Stomach (tissue), 9 donors: ENCODE results near the gene ANKRD52. TPM values are rescaled to one million over a fixed set of nuclear protein-coding genes. Genes with fewer than 3 reads are reported as not detected.

Experiments used
- DNase-seq, 2 donors: peaks; one replicate each; pipeline versions ENCODE4 v3.0.0 to v3.0.0-alpha.2; 2013 to 2019
- H3K27ac ChIP-seq, 5 donors: fragments of 200-600 bp in 4 of 5; sonication (generic) in 4 of 5; one replicate each; pipeline ENCODE4 v1.5.1; 2013 to 2019; ENCODE audit warnings: mild to moderate bottlenecking in 1 of 5, moderate library complexity in 1 of 5
- H3K27me3 ChIP-seq, 3 donors: fragments of 200-600 bp; sonication (generic); one replicate each; pipeline ENCODE4 v1.5.1; 2017 to 2019; ENCODE audit warnings: mixed run types in 1 of 3
- H3K36me3 ChIP-seq, 4 donors: fragments of 200-600 bp; sonication (generic); 1 replicate in 3 of 4; 2 replicates in 1 of 4; pipeline ENCODE4 v1.5.1; 2016 to 2019
- H3K4me1 ChIP-seq, 4 donors: fragments of 200-600 bp; sonication (generic); one replicate each; pipeline ENCODE4 v1.5.1; 2016 to 2019
- H3K4me3 ChIP-seq, 4 donors: fragments of 200-600 bp; sonication (generic) in 3 of 4; one replicate each; pipeline ENCODE4 v1.5.1; 2016 to 2019; ENCODE audit warnings: mild to moderate bottlenecking in 1 of 4
- H3K9me3 ChIP-seq, 4 donors: fragments of 200-600 bp; sonication (generic); one replicate each; pipeline ENCODE4 v1.5.1; 2016 to 2019
- EP300 ChIP-seq: sonication (generic); formaldehyde crosslinking; IDR thresholded peaks from one replicate; pipeline ENCODE4 v1.6.1; 2017; ENCODE audit warnings: antibody characterized with exemption
- POLR2A ChIP-seq, 4 donors: fragments of 450-650 bp; IDR thresholded peaks; one replicate each; pipeline ENCODE4 v1.6.1; 2016; ENCODE audit warnings: antibody characterized with exemption in 4 of 4, control low read depth in 2 of 4, mild to moderate bottlenecking in 1 of 4, moderate library complexity in 1 of 4
- POLR2AphosphoS5 ChIP-seq, 3 donors: sonication (generic); formaldehyde crosslinking; IDR thresholded peaks; one replicate each; pipeline ENCODE4 v1.6.1; 2016; ENCODE audit warnings: antibody characterized with exemption in 3 of 3
- WGBS, 5 donors: extraction: QIAGEN DNeasy Blood & Tissue Kit in 3 of 5; methylation state at CpG; one replicate each; pipeline versions ENCODE4 v1.1.5 to v1.1.7; 2013 to 2018; 5-methylcytosine and 5-hydroxymethylcytosine counted together
- intact Hi-C: fragments of 100-400 bp; cut with DNase I; formaldehyde crosslinking; loops from one replicate; pipeline ENCODE4 v1.15.1; 2023; ENCODE audit warnings: low total_unique reads
- polyA plus RNA-seq, 3 donors: library from polyadenylated mRNA; stranded (reverse); fragments of 200-250 nt; gene quantifications; one replicate each; pipeline ENCODE4 v1.2.3, GENCODE V29; 2013
- total RNA-seq, 5 donors: library from RNA; depleted of rRNA; stranded (reverse); fragments of >200 nt; gene quantifications; one replicate each; pipeline versions ENCODE4 v1.1.0 to v1.2.3, GENCODE V29; 2014 to 2016
- TF ChIP-seq, protein P1 (sequence below), 7 experiments: fragments of 450-650 bp in 4 of 7; fragments of 200-600 bp in 3 of 7; sonication (generic) in 3 of 7; IDR thresholded peaks; one replicate each; pipeline ENCODE4 v1.5.1; 2016 to 2019; ENCODE audit warnings: antibody characterized with exemption in 7 of 7, control low read depth in 2 of 7, mild to moderate bottlenecking in 1 of 7
- donor health status: healthy with polysubstance abuse.
- donor health status: Bipolar disorder and iron deficiency.
- donor health status: healthy.

Gene ANKRD52
- total and polyA plus RNA-seq, 8 donors, result 2.3 to 28.3 (median 10.4) TPM

DNA sequence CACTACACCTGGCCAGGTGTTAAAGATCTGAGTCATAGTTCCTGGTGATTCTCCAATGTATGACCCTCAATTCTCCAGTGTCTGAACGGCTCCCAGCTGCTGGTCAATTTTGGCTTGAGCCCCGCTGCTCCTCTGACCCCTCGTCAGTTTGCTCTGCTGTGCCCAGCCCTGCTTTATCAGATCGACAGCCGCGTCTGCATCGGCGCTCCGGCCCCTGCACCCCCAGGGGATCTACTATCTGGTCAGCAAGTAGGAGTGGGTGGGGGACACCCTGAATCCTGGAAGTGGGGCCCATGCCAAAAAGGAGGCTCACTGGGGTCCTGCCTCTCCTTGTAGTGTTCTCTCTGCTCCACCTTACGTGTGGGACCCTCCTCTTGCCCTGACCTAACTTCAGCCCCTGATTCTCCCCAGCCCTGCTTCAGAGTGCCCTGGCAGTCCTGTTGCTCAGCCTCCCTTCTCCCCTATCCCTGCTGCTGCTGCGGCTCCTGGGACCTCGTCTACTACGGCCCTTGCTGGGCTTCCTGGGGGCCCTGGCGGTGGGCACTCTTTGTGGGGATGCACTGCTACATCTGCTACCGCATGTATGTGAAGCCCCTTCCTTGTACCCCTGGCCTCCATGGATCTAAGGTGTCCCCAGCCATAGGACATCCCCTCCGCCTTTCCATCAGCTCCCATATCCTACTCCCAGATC is 23.3 kb downstream of the ANKRD52 start:
- no peaks in the 10 kb centered on the region for H3K27me3 ChIP-seq

DNA sequence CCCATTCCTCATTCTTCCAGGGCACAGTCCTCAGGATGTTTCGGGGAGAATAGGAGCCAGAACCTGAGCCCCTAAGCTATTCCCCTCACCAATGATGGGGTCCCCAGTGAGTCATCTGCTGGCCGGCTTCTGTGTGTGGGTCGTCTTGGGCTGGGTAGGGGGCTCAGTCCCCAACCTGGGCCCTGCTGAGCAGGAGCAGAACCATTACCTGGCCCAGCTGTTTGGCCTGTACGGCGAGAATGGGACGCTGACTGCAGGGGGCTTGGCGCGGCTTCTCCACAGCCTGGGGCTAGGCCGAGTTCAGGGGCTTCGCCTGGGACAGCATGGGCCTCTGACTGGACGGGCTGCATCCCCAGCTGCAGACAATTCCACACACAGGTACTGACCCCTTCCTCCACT is 27.0 kb downstream of the ANKRD52 start:
- Histone ChIP-seq H3K4me1 (peaks cover 0 to 8% (median 5%) of the 10 kb centered on the region in 4 donors), H3K27ac (no peak overlapping the region), H3K36me3 (peaks cover 8 to 33% (median 23%) of the 10 kb centered on the region in 4 donors), H3K9me3 (no peaks in the 10 kb centered on the region), H3K4me3 (no peak overlapping the region), H3K27me3 (no peaks in the 10 kb centered on the region)
- WGBS, 5 donors, result 58 to 100% (median 81%) methylated on average over 1 to 11 of the region's 11 CpGs
- intact Hi-C loops, result no loop called here
- no peak for DNase-seq
- TF ChIP-seq POLR2A (IDR thresholded peaks at IDR 0.05) (no peak), EP300 (no peak), POLR2AphosphoS5 (IDR thresholded peaks at IDR 0.05) (no peak)
- TF ChIP-seq, protein P1, sequence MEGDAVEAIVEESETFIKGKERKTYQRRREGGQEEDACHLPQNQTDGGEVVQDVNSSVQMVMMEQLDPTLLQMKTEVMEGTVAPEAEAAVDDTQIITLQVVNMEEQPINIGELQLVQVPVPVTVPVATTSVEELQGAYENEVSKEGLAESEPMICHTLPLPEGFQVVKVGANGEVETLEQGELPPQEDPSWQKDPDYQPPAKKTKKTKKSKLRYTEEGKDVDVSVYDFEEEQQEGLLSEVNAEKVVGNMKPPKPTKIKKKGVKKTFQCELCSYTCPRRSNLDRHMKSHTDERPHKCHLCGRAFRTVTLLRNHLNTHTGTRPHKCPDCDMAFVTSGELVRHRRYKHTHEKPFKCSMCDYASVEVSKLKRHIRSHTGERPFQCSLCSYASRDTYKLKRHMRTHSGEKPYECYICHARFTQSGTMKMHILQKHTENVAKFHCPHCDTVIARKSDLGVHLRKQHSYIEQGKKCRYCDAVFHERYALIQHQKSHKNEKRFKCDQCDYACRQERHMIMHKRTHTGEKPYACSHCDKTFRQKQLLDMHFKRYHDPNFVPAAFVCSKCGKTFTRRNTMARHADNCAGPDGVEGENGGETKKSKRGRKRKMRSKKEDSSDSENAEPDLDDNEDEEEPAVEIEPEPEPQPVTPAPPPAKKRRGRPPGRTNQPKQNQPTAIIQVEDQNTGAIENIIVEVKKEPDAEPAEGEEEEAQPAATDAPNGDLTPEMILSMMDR (IDR thresholded peaks at IDR 0.05), result no peak

More for the DNA sequence above, 23.3 kb downstream of the ANKRD52 start:
- Histone ChIP-seq H3K36me3 (peaks cover 5 to 43% (median 37%) of the 10 kb centered on the region in 4 donors), H3K4me1 (peaks cover 0 to 8% (median 5%) of the 10 kb centered on the region in 4 donors), H3K9me3 (no peaks in the 10 kb centered on the region), H3K27ac (no peak overlapping the region), H3K4me3 (no peak overlapping the region)
- WGBS, 5 donors, result 49 to 73% (median 59%) methylated on average over 15 to 16 of the region's 16 CpGs
- TF ChIP-seq, protein P1 (IDR thresholded peaks at IDR 0.05), result no peak
- no peak for TF ChIP-seq POLR2A (IDR thresholded peaks at IDR 0.05)
- no peak for TF ChIP-seq POLR2AphosphoS5 (IDR thresholded peaks at IDR 0.05)
- no peak for TF ChIP-seq EP300
- DNase-seq, result no peak
- intact Hi-C loops, result no loop called here

DNA sequence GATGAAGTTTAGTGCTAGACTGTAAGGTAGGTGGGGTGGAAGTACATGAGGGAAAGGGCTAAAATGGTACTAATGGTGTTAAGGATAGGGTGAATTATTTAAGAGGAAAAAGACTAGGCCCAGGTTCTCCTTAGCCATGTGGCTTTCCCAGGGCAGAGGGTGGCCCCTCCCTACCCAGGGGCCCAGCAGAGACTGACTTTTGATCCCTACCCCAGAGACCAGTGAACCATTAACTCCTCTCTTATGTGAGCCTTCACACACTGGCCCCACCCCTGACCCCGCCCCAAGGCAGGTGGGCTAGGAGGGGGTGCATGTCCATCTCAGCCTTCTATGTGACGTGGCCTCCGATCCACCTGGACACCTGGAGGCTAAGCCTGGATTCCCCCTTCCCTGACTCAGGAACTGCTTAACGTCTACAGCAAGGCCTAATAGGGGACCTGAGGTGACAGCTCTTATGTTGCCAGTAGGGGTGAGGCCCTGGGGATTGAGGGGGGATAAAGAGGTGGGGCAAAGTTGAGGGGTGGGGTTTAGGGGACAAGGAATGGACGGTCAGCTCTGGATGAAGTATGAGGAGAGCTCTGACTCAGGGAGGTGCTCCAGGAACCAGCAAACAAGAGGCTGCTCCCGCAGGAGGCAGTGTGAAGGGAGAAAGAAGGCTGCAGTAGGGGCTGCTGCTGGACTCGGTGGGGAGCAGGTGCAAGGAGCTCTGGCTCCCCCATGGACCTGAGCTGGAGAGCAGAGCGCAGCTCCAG is 27.6 kb downstream of the ANKRD52 start:
- WGBS, 5 donors, result 43 to 52% (median 50%) methylated on average over 6 to 8 of the region's 8 CpGs
- Histone ChIP-seq H3K27me3 (no peaks in the 10 kb centered on the region), H3K9me3 (no peaks in the 10 kb centered on the region), H3K27ac (no peak overlapping the region), H3K4me1 (peaks cover 0 to 10% (median 5%) of the 10 kb centered on the region in 4 donors), H3K4me3 (no peak overlapping the region), H3K36me3 (peaks cover 8 to 29% (median 23%) of the 10 kb centered on the region in 4 donors)
- peak in 1 of 2 donors; percentile 90 for DNase-seq
- TF ChIP-seq, protein P1 (IDR thresholded peaks at IDR 0.05), result no peak
- TF ChIP-seq EP300, result no peak
- TF ChIP-seq POLR2AphosphoS5 (IDR thresholded peaks at IDR 0.05), result no peak
- no peak for TF ChIP-seq POLR2A (IDR thresholded peaks at IDR 0.05)
- intact Hi-C loops, result no loop called here

DNA sequence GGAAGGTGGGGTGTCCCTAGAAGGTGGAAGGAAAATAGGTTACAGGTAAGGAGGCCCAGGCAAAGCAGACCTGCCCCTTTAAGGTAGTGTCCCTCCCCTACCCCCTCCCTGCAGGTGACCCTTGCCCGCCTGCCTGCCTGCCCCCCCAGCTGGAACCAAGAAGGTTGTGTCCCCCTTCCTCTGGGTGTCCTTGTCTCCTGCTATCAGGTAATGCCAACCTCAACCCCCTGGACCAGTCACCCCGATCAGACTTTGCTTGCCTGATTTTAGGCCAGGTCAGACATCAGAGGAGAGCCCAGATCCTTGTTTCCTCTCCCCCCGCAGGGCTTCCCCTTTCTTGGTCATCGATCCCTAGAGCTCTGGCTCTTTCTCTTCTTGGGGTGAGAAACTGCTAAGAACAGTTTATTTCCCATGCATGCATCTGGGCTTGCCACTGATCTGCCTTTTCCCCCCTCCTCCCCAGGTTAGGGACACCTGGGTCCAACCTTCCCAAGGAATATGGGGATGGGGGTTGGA is 28.2 kb downstream of the ANKRD52 start, which contains the start of gene SLC39A5:
Gene SLC39A5, plus strand, starts transcription at position 136 of the 516 bp plus-strand sequence. CDS start 1,224 bp downstream, outside the sequence.
- H3K4me1 ChIP-seq, result peaks cover 5 to 16% (median 12%) of the 10 kb centered on the region in 4 donors
- no peaks in the 10 kb centered on the region for H3K27me3 ChIP-seq
- intact Hi-C loops, result no loop called here
- TF ChIP-seq, protein P1 (IDR thresholded peaks at IDR 0.05), result no peak
- TF ChIP-seq POLR2A (IDR thresholded peaks at IDR 0.05) (no peak), EP300 (no peak), POLR2AphosphoS5 (IDR thresholded peaks at IDR 0.05) (no peak)
- peak in 1 of 2 donors; percentile 35 for DNase-seq
- no peak within 1 kb of the TSS for H3K27ac ChIP-seq
- 53 to 74% (median 57%) methylated on average over 4 of the region's 4 CpGs for WGBS, 5 donors
- H3K9me3 ChIP-seq, result no peaks in the 10 kb centered on the region
- H3K36me3 ChIP-seq, result peaks cover 8 to 29% (median 23%) of the 10 kb centered on the region in 4 donors
- H3K4me3 ChIP-seq, result no peak within 1 kb of the TSS
